Measurements from ENCODE around the gene PTPRA.
A peak's percentile ranks its signal among the peaks of the same experiment; 100 is the strongest.

Gene PTPRA

GRCh38 chr20:2937902-2938301 is 64.6 kb downstream of the PTPRA start:
- DNase-seq, result no peak

- DNase-seq, result no peak
Observed at GRCh38 chr20:2942439-2942838, 69.2 kb downstream of the PTPRA start.

GRCh38 chr20:2946988-2947961 is 74.0 kb downstream of the PTPRA start:
- DNase-seq, result no peak

GRCh38 chr20:2948968-2949367 is 75.7 kb downstream of the PTPRA start:
- no peak for DNase-seq

GRCh38 chr20:2952766-2953165 is 79.5 kb downstream of the PTPRA start:
- DNase-seq, result no peak

- no peak for DNase-seq
Observed at GRCh38 chr20:2955257-2955970, 82.1 kb downstream of the PTPRA start.

GRCh38 chr20:2956480-2956879 is 83.2 kb downstream of the PTPRA start:
- no peak for DNase-seq

GRCh38 chr20:2967841-2968240 is 94.6 kb downstream of the PTPRA start:
- no peak for DNase-seq

GRCh38 chr20:2972126-2972525 is 98.8 kb downstream of the PTPRA start:
- no peak for DNase-seq

- no peak for DNase-seq
Observed at GRCh38 chr20:2973574-2973973, 100.3 kb downstream of the PTPRA start.

GRCh38 chr20:2978519-2978918 is 105.2 kb downstream of the PTPRA start:
- DNase-seq, result no peak

- DNase-seq, result no peak
Observed at GRCh38 chr20:2981646-2982045, 108.4 kb downstream of the PTPRA start.

- no peak for DNase-seq
Observed at GRCh38 chr20:2983508-2983907, 110.2 kb downstream of the PTPRA start.

GRCh38 chr20:2984028-2984501 is 110.8 kb downstream of the PTPRA start:
- DNase-seq, result no peak

- DNase-seq, result peak; percentile 90
Observed at GRCh38 chr20:2984956-2985661, 111.8 kb downstream of the PTPRA start.

- DNase-seq, result no peak
Observed at GRCh38 chr20:2986466-2986865, 113.2 kb downstream of the PTPRA start.

GRCh38 chr20:2987861-2988260 is 114.6 kb downstream of the PTPRA start:
- DNase-seq, result no peak

- DNase-seq, result no peak
Observed at GRCh38 chr20:2991532-2991931, 118.3 kb downstream of the PTPRA start.

- no peak for DNase-seq
Observed at GRCh38 chr20:2993250-2993649, 120.0 kb downstream of the PTPRA start.

- DNase-seq, result no peak
Observed at GRCh38 chr20:2995796-2996195, 122.5 kb downstream of the PTPRA start.

GRCh38 chr20:2998728-2999127 is 125.4 kb downstream of the PTPRA start:
- DNase-seq, result no peak

- DNase-seq, result no peak
Observed at GRCh38 chr20:3000852-3001523, 127.7 kb downstream of the PTPRA start.

GRCh38 chr20:3003416-3003815 is 130.1 kb downstream of the PTPRA start:
- DNase-seq, result no peak

All from islet precursor cell (in vitro differentiated cells).